NCI-H2107 (cell line): ENCODE results near the gene DHFR2.
"Not testable (repeated sequence)": the region's sequence is repeated elsewhere in the genome, so short reads cannot be mapped to it uniquely, and the experiment has no call there.

Experiments
- DNase-seq: peaks from one replicate; lab custom pipeline; 2025; lab: John Stamatoyannopoulos, UW

Gene DHFR2

DNA sequence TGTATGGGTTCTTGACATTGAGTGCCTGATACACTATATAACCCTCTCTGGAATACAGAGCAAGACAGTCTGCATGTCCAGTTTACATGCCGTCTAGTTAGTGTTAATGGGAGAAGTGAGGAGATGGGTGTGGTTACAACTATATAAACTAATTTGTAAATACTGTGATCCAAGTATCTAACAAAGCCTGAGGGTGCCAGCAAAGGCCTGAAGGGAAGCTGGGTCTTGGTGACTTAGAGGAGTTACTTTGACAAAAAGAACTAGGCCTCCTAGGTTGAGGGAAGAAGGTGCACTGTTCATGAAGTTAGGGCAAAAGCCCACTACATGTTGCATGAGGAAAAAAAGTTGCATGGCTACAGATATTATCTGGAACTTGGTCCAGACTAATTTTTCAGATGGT is 2.4 kb upstream of the DHFR2 start:
- no peak for DNase-seq

DNA sequence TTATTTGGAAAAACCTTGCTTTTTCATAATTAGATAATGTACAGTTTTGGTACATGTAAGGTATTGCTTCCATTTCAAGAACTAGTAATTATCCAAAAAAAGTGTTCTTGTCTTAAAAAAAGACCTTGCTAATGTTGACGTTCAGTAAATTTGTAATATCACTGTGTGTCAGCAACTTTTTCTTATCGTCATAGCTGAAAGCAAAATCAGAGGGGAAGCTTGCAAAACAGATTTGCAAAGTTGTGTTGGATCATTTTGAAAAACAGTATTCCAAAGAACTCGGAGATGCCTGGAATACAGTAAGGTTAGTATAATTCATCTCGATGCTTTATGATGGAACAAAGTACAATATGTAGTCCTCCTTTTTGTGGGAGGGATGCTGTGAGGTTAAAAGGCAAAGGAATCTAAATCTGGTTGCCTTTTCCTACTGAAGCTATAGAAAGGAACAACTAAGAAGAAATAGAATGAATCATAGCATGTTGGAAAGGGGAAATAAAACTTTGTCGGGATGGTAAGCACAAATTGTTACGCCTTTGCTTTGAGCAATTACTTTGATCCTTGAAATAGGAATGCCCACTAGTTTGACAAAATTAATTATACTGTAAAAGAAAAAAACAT is 1.6 kb upstream of the DHFR2 start:
- DNase-seq, result no peak

DNA sequence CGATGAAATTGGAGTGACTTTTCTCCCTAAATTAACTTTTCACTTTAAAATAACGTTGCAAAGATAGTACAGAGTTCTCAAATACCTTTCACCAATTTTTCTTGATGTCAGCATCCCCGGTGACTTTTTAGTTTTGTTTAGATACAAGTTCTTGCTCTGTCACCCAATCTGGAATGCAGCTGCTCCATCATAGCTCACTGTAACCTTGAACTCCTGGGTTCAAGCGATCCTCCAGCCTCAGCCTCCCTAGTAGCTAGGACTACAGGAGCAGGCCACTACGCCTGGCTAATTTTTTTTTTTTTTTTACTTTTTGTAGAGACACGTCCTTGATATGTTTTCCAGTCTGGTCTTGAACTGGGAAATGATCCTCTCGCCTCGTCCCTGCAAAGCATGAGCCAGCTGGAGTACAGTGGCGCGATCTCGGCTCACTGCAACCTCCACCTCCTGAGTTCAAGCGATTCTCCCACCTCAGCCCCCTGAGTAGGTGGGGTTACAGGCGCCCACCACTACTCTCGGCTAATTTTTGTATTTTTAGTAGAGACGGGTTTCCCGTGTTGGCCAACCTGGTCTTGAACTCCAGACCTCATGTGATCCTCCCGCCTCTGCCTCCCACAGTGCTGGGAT is 892 bp upstream of the DHFR2 start:
- DNase-seq, result no peak

DNA sequence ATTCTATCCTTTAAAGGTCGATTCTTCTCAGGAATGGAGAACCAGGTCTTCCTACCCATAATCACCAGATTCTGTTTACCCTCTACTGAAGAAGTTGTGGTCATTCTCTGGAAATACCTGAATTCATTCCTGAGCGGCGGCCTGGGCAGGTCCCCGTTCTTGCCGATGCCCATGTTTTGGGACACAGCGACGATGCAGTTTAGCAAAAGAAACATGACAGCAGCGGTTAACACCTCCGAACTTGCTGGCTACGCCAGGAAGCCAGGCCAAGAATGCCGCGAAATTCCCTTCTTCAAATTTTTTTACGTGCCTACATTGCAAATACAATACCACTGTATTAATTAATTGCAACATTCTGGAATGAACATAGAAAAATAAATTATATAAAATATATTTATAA is 1.4 kb downstream of the DHFR2 start:
- no peak for DNase-seq

DNA sequence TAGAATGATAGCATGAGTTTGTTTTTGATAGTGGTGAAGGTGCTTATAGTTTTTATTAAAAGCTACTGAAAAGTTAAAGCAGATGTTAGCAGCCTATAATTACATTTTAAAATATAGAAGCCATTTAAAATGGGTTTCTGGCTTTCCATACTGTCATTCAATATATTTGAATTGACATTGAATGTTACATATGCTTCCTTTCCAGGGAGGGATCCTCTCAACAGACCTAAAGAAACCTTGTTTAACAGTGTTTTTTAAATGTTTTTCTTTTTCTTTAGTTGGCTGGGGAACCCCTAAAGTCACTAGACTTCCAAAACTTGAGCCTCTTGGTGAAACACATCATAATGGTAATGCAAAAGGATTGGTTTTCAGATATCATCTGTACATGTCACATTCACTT is 12.2 kb downstream of the DHFR2 start:
- DNase-seq, result no peak

DNA sequence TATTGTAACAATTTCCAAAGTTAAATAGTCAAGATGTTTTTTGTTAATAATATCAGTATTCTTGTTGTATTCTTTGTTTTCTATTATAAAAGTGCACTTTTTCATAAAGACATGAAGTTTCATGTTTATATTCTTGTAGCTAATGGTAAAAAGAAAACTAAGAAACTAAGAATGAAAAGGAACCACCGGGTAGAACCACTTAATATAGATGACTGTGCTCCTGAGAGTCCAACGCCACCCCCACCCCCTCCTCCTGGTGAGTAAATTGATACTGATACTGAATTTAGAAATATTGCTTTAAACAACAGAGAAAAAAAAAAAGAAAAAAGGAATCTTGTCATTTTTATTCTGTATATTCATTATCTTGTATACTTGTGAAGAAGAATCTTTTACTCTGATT is 13.4 kb downstream of the DHFR2 start:
- no peak for DNase-seq

DNA sequence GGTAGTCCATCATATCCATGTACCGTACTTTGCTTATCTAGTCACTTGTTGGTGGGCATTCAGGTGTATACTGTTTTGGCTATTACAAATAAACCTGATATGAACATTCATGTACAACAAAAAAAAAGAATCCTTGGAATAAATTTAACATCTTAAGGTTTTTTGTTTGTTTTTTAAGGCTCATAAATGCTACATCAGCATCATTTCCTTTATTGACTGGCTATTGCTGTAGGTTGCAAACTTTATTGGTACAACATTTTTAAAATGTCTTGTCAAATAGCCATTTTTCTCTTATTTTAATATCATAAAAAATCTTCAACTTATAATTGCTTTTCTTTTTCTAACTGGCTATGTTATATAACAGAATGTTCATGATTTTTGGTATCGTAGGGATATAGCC is 16.2 kb downstream of the DHFR2 start:
- DNase-seq, result no peak

DNA sequence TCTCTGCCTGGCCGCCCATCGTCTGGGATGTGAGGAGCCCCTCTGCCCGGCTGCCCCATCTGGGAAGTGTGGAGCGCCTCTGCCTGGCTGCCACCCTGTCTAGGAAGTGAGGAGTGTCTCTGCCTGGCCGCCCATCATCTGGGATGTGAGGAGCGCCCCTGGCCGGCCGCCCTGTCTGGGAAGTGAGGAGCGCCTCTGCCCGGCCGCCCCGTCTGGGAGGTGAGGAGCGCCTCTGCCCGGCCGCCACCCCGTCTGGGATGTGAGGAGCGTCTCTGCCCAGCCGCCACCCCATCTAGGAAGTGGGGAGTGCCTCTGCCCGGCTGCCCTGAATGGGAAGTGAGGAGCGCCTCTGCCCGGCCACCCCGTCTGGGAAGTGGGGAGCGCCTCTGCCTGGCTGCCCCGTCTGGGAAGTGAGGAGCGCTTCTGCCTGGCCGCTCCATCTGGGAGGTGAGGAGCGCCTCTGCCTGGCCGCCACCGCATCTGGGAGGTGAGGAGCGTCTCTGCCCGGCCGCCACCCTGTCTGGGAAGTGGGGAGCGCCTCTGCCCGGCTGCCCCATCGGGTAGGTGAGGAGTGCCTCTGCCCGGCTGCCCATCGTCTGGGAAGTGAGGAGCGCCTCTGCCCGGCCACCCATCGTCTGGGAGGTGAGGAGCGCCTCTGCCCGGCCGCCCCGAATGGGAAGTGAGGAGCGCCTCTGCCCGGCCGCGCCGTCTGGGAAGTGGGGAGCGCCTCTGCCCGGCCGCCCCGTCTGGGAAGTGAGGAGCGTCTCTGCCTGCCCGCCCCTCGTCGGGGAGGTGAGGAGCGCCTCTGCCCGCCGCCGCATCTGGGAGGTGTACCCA is 18.4 kb downstream of the DHFR2 start:
- DNase-seq, result not testable (repeated sequence)

DNA sequence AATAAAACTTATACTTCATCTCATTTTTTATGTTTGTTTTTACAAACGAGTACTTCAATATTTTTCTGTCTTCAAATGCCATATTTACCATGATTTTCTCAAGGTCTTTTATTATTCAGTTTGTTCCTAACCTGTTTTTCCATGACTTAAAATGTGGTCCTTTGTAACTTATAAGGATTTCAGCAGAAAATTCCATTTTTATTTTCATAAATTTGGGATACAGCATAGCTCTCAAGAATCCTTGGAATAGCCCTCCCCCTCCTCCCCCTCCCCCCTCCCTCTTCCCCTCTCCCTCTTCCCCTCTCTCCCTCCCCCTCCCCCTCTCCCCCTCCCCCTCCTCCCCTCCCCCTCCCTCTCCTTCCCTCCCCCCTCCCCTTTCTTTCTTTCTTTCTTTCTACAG is 19.4 kb downstream of the DHFR2 start:
- no peak for DNase-seq

DNA sequence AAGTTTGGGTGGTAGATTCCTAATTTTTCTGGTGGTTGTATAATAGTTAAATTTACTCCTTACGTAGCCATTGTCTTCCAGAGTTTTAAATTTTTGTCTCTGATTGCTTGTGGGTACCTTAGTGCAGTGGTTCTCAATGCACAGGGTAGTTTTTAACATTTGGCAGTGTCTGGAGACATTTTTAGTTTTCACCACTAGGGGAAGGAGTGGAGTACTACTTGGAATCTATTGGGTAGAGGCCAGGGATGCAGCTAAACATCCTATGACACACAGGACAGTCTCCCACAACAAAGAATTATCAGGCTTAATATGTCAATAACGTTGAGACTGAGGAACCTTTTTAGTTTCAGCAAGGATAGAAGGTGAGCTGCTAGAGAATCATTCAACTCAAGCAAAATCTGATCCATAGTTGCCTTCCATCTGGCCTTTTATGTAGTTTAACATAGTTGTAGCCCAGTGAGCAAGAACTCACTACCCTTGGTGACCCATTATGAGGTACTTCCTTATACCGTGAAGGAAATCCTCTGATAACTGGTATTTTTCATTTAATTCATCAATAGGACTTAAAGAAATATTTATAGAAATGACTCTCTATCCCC is 25.7 kb downstream of the DHFR2 start:
- no peak for DNase-seq

DNA sequence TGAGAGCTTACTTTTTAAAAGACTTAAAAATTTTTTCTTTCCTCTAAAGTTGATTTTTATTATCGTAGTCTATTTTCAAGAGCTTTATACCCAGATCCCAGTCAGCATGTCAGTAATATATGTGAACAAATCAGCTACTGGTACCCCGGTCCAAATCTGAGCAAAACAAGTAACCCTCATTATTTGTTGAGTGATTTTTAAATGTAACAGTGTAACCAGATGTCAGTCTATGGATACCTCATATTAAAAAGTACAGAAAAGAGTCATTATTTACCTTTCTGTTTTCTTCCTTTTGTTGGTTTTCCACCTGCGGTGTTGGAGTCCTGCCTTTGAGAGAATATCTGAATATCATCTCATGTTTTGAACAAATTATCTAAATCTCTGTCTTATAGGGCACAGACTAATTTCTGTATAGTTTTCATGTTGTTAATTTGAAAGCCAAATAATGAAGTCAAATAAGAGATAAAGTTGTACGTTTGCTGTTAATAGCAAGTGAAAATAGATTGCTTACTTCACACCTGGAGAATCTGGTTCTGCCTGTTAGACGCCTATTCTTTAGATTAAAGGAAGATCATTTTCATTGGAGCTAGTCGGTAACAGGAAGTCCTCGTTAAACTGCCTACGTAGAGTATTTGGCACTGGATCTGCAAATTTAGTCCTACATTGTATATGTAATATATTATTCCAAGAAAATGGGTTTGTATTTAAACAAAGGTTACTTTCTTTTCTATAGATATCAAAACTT is 34.5 kb downstream of the DHFR2 start, which contains the start of gene STX19:
Gene STX19 (minus strand): TSS at position 505 of the 745 bp plus-strand sequence. CDS start 13,328 bp downstream, outside the sequence.
- DNase-seq, result no peak

DNA sequence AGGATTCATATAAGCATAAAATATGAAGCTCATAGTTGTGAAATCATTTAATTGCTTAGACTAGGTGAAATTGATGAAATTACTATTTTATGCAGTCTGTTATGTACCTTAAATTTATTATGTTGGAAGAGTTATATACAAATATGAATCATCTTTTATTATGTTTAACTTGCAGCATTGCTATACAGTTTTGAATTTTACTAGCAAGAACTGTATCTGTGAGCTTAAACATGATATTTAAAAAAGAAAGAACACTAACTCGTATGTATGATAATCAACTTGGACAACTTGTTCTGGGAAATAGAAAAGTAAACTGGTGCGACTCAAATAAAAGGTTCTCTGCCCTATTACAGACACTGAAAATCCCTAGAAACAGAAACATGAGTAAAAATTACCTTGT is 36.1 kb downstream of the DHFR2 start:
- no peak for DNase-seq

DNA sequence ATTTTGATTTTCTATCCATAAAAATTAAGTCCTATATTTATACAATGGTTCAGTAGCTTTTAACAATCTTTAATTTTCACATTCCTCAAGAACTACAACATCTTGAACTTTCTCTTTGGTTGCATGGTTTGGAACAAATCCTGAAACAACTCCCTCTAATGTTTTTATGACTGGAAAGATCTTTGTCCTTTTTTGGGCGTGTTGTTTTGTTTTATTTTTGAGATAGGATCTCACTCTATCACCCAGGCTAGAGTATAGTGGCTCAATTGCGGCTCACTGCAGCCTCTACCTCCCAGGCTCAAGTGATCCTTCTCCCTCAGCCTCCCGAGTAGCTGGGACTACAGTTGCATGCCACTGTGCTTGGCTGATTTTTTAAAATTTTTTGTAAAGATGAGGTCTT is 38.3 kb downstream of the DHFR2 start:
- no peak for DNase-seq

DNA sequence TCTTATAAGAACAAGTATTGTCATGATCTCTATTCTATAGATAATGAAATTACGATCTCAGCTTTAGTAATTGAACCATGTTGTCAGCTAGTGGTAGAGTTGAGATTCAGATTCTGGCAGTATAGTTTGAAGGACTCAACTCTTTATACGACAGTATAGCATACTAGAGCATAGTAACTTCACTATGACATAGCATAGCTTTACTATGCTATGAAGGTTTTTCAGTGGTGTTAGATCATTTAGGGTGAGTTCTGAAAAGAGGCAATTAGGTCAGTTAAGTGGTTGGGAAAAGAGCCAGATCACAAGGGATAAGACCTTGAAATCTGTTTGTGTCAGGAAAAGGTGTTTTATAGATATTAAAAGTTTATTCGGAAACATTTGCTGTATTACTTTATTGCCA is 42.4 kb downstream of the DHFR2 start:
- no peak for DNase-seq

DNA sequence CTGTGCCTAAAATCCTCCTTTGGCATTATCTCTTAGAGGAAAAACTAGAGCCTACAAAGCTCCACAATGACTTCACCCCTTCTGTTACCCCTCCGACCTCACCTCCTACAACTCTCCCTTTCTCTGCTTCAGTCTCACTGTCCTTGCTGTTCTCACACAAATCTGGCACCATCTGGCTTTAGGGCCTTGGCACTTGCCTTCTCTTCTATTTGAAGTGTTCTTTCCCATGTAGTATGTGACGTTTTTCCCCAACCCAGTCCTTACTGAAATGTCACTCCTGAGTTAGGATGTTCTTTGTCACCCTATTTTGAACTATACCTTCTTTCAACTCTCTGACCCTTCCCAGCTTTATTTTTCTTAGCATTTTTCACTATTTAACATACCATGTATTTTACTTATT is 43.1 kb downstream of the DHFR2 start:
- DNase-seq, result no peak

DNA sequence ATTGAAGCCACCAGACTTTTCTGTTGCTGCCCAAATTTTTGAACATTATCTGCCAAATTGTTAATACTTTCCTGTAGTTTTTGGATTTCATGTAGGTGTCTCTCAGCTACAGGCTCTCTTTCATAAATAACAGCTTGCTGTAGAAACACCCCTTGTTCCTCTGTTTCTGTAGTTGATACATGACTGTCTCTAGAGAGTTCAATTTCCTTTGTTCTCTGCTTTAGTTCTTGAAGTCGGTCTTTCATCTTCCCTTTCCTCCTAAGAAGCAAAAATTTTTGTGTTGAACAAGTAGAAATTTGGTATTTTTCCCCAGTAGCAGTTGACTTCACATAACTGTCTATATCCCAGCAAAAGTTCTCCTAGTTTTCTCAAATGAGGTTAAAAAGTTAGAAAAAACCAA is 47.7 kb downstream of the DHFR2 start:
- DNase-seq, result no peak

DNA sequence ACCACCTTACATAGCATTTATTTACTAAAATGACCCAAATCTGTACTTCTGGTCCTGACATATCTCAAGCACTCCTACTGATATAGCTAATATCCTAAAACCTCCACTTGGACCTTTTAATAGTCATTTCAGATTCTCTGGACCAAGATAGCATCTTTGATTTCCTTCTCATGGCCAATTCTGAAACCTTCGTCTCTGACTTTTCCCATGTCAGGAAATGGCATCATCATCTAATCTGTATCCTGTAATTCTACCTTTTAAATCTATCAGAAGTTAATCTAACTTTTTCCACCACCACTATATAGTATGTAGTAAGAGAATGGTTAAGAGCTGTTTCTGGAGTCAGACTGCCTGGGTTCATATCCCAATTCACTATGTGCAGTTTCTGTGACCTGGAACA is 50.5 kb downstream of the DHFR2 start:
- no peak for DNase-seq

DNA sequence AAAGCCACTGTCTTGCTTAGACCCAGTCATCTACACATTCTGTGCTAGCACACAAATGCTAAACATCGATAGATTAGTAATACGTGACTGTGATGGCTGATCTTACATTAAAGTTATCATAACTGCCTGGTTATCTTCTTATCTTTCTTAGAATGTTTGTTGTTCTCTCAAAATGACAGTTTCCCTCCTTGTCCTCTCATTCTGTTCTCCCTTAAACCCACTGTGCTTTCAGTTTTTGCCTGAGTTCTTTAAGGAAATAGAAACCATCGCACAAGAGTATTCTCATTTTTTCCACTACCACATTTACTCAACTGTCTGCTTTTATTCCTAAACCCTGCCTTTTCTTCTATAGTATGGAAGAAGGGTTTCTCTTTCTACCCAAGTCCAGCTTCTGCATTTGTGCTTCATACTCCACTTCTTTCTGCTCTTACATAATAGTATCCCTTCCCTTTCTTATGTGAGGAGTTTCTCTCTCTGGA is 51.4 kb downstream of the DHFR2 start:
- no peak for DNase-seq

DNA sequence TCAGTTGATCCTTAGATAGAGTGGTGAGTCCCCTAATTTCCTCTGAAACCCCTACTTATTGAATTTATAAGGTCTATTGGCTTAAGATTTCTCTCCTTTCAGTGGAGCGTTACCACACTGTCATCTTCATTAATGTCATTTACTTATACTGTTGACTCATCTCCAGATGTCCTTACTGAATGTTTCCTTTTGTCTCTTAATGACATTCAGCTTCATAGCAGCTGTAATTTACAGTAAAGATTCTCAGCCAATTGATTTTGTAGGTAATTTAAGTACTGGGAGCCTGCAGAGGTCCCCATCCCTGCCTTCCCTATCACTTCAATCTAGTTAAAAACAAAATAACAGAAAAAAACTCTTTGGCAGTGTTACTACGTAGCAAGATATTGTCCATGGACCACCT is 53.1 kb downstream of the DHFR2 start:
- no peak for DNase-seq

DNA sequence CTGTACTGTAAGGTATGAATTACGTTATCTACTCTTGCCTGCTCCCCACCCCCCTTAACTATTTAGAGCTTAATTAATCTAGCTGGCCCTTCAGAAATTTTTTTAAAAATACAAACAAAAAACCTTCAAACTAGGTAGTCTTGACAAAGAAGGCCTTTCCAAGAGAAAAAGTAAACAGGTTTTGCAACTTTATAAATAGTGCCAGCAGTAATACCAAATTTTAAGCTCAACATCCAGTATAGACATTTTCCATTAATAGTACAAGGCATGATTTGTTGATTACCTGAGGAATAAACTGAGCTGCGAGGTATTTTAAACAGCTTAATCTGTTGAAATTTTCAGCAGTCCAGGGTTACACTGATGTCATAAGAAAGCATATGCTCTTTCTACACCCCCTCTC is 54.5 kb downstream of the DHFR2 start:
- no peak for DNase-seq
